ENCODE results near the gene PDHX. TPM values are rescaled to one million over a fixed set of nuclear protein-coding genes. Genes with fewer than 3 reads are reported as not detected.
"Not testable (repeated sequence)": the region's sequence is repeated elsewhere in the genome, so short reads cannot be mapped to it uniquely, and the experiment has no call there.

PDHX gene
- total RNA-seq, 1 experiment from 2014 or later: 63.0 TPM

DNA sequence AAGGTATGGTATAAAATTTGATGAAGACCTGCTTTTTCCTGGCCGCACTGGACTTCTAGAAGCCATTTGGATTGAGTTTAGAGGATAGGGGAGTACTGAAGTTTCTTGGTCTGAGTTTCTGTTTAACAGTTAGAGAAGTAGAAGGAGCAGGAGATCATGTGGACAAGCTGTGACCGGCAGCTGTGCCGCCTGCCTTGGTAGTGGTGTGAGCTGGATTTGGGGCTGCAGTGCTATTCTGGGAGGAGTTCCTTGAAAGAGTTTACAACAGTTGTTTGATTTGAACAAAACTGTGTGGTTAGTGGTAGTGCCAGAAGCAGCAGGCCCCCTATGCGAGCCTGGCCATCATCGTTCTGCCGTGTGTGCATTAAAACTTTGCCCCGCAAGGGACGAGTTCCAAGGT lies 105.2 kb downstream of the PDHX start:
- POLR2A ChIA-PET: no interaction called here
- DNase-seq (ENCODE audit: low read depth, low spot score): no peak
- in situ Hi-C loops (cut with HindIII; ENCODE audit: low pct_unique_long_range_greater_than_20kb, low sequenced_read_pairs): no loop called here

DNA sequence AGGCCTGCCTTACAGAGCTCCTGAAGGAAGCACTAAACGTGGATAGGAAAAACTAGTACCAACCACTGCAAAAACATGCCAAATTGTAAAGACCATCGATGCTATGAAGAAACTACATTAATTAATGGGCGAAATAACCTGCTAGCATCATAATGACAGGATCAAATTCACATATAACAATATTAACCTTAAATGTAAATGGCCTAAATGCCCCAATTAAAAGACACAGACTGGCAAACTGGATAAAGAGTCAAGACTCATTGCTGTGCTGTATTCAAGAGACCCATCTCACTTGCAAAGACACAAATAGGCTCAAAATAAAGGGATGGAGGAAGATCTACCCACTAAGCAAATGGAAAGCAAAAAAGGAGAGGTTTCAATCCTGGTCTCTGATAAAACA lies 107.5 kb downstream of the PDHX start:
- H3K27me3 ChIP-seq (ENCODE audit: control insufficient read depth, insufficient read depth, low read length); BruUV-seq (replicated peaks); POLR2A ChIA-PET; DNase-seq (ENCODE audit: low read depth, low spot score); intact Hi-C loops (cut with micrococcal nuclease; ENCODE audit: unreplicated experiment); in situ Hi-C loops (cut with HindIII; ENCODE audit: low pct_unique_long_range_greater_than_20kb, low sequenced_read_pairs); H3K9me3 ChIP-seq (ENCODE audit: control insufficient read depth, insufficient read depth, low read depth, low read length); H3K36me3 ChIP-seq (ENCODE audit: control insufficient read depth, insufficient read depth, low read length); H3K4me3 ChIP-seq (ENCODE audit: low read depth in 2 of 2, low read length in 2 of 2); H3K4me1 ChIP-seq (ENCODE audit: control insufficient read depth, insufficient read depth, low read length); H3K27ac ChIP-seq (ENCODE audit: low read length); CTCF ChIA-PET; ATAC-seq: not testable (repeated sequence)

More for the DNA sequence above, 105.2 kb downstream of the PDHX start:
- CTCF ChIA-PET: no interaction called here
- Histone ChIP-seq H3K36me3 (ENCODE audit: control insufficient read depth, insufficient read depth, low read length) (no peaks in the 10 kb centered on the region; the same call in 1 of the 2 replicates), H3K27me3 (ENCODE audit: control insufficient read depth, insufficient read depth, low read length) (no peaks in the 10 kb centered on the region), H3K4me3 (ENCODE audit: low read depth in 2 of 2, low read length in 2 of 2) (no peak overlapping the region), H3K9me3 (ENCODE audit: control insufficient read depth, insufficient read depth, low read depth, low read length) (peaks cover 4% of the 10 kb centered on the region; the same call in 1 of the 2 replicates), H3K27ac (ENCODE audit: low read length) (peak overlapping the region; percentile 57), H3K4me1 (ENCODE audit: control insufficient read depth, insufficient read depth, low read length) (peaks cover 16% of the 10 kb centered on the region)
- ATAC-seq: no peak
- intact Hi-C loops (cut with micrococcal nuclease; ENCODE audit: unreplicated experiment): no loop called here
- BruUV-seq (replicated peaks): no TSS peak
- no peak for TF ChIP-seq SIN3A (IDR thresholded peaks at IDR 0.05; ENCODE audit: borderline replicate concordance, insufficient read depth, low read depth, low read length)
- TF ChIP-seq POLR2AphosphoS5 (IDR thresholded peaks at IDR 0.05; ENCODE audit: low read depth, low read length): no peak
- TF ChIP-seq, protein P1, sequence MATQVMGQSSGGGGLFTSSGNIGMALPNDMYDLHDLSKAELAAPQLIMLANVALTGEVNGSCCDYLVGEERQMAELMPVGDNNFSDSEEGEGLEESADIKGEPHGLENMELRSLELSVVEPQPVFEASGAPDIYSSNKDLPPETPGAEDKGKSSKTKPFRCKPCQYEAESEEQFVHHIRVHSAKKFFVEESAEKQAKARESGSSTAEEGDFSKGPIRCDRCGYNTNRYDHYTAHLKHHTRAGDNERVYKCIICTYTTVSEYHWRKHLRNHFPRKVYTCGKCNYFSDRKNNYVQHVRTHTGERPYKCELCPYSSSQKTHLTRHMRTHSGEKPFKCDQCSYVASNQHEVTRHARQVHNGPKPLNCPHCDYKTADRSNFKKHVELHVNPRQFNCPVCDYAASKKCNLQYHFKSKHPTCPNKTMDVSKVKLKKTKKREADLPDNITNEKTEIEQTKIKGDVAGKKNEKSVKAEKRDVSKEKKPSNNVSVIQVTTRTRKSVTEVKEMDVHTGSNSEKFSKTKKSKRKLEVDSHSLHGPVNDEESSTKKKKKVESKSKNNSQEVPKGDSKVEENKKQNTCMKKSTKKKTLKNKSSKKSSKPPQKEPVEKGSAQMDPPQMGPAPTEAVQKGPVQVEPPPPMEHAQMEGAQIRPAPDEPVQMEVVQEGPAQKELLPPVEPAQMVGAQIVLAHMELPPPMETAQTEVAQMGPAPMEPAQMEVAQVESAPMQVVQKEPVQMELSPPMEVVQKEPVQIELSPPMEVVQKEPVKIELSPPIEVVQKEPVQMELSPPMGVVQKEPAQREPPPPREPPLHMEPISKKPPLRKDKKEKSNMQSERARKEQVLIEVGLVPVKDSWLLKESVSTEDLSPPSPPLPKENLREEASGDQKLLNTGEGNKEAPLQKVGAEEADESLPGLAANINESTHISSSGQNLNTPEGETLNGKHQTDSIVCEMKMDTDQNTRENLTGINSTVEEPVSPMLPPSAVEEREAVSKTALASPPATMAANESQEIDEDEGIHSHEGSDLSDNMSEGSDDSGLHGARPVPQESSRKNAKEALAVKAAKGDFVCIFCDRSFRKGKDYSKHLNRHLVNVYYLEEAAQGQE (IDR thresholded peaks at IDR 0.05; ENCODE audit: insufficient read depth in 1 of 2, low read depth in 2 of 2, low read length in 1 of 2): no peak
- TF ChIP-seq, protein P2, sequence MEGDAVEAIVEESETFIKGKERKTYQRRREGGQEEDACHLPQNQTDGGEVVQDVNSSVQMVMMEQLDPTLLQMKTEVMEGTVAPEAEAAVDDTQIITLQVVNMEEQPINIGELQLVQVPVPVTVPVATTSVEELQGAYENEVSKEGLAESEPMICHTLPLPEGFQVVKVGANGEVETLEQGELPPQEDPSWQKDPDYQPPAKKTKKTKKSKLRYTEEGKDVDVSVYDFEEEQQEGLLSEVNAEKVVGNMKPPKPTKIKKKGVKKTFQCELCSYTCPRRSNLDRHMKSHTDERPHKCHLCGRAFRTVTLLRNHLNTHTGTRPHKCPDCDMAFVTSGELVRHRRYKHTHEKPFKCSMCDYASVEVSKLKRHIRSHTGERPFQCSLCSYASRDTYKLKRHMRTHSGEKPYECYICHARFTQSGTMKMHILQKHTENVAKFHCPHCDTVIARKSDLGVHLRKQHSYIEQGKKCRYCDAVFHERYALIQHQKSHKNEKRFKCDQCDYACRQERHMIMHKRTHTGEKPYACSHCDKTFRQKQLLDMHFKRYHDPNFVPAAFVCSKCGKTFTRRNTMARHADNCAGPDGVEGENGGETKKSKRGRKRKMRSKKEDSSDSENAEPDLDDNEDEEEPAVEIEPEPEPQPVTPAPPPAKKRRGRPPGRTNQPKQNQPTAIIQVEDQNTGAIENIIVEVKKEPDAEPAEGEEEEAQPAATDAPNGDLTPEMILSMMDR (IDR thresholded peaks at IDR 0.05): no peak

DNA sequence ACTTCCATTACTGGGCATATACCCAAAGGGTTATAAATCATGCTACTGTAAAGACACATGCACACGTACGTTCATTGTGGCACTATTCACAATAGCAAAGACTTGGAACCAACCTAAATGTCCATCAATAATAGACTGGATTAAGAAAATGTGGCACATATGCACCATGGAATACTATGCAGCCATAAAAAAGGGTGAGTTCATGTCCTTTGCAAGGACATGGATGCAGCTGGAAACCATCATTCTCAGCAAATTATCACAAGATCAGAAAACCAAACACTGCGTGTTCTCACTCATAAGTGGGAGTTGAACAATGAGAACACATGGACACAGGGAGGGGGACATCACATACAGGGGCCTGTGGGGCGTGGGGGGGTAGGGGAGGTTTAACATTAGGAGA lies 111.6 kb downstream of the PDHX start:
- CTCF ChIA-PET: interaction anchor here (0.6 kb wide), 1 partner anchor 15 kb away, joined by 4 read pairs; no protein-coding TSS in a partner anchor
- ATAC-seq; BruUV-seq (replicated peaks); in situ Hi-C loops (cut with HindIII; ENCODE audit: low pct_unique_long_range_greater_than_20kb, low sequenced_read_pairs); H3K27me3 ChIP-seq (ENCODE audit: control insufficient read depth, insufficient read depth, low read length); H3K36me3 ChIP-seq (ENCODE audit: control insufficient read depth, insufficient read depth, low read length); DNase-seq (ENCODE audit: low read depth, low spot score); H3K9me3 ChIP-seq (ENCODE audit: control insufficient read depth, insufficient read depth, low read depth, low read length); intact Hi-C loops (cut with micrococcal nuclease; ENCODE audit: unreplicated experiment); POLR2A ChIA-PET; H3K4me3 ChIP-seq (ENCODE audit: low read depth in 2 of 2, low read length in 2 of 2); H3K27ac ChIP-seq (ENCODE audit: low read length): not testable (repeated sequence)
- peaks cover 36% of the 10 kb centered on the region for H3K4me1 ChIP-seq (ENCODE audit: control insufficient read depth, insufficient read depth, low read length)

Measured in Panc1 (cell line).